GM12892 (cell line): Measurements from ENCODE around the gene TPM1.

Experiments used
- POLR2A ChIP-seq: IDR thresholded peaks from 2 replicates; pipeline ENCODE4 v1.6.1; 2011; ENCODE audit warnings: low read depth, low read length, control low read depth
- POLR2AphosphoS5 ChIP-seq: IDR thresholded peaks from 2 replicates; pipeline ENCODE4 v1.6.1; 2011; ENCODE audit warnings: low read depth, low read length, control low read depth

- TF ChIP-seq POLR2AphosphoS5, result no peak
- no peak for TF ChIP-seq POLR2A
Observed at GRCh38 chr15:63072809-63073277, 30.3 kb downstream of the TPM1 start.
